Measurements from ENCODE around the gene SERPINC1.
"Not testable (repeated sequence)": the region's sequence is repeated elsewhere in the genome, so short reads cannot be mapped to it uniquely, and the experiment has no call there.

DNA sequence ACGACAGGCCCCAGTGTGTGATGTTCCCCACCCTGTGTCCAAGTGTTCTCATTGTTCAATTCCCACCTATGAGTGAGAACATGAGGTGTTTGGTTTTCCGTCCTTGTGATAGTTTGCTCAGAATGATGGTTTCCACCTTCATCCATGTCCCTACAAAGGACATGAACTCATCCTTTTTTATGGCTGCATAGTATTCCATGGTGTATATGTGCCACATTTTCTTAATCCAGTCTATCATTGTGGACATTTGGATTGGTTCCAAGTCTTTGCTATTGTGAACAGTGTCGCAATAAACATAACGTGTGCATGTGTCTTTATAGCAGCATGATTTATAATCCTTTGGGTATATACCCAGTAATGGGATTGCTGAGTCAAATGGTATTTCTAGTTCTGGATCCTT, 36.0 kb downstream of the SERPINC1 start:
- TF ChIP-seq YY1 (IDR thresholded peaks at IDR 0.05; ENCODE audit: insufficient read depth, insufficient read length); SUZ12 (IDR thresholded peaks at IDR 0.05; ENCODE audit: extremely low read depth, insufficient read depth, insufficient read length); ZNF274 (IDR thresholded peaks at IDR 0.05; ENCODE audit: low read depth, low read length): not testable (repeated sequence)
